H1 (cell line): ENCODE data around the gene CTNNA3. TPM values are rescaled to one million over a fixed set of nuclear protein-coding genes. Genes with fewer than 3 reads are reported as not detected.

Experiments
- TAF7 ChIP-seq: optimal IDR thresholded peaks from 2 replicates; pipeline ENCODE3; 2011; ENCODE audit warnings: low read depth, mild to moderate bottlenecking, inconsistent platforms, low read length, moderate library complexity, borderline replicate concordance
- polyA plus RNA-seq, 7 experiments: library from polyadenylated mRNA; depleted of rRNA in 3 of 7; stranded (reverse) in 5 of 7; unstranded in 2 of 7; fragments of >200 nt in 5 of 7; fragments of 200-250 nt in 2 of 7; gene quantifications; 1 replicate in 5 of 7; 2 replicates in 1 of 7; 4 replicates in 1 of 7; pipeline versions ENCODE4 v1.2.1 to v1.2.3, GENCODE V29; 2011 to 2013; ENCODE audit warnings: missing spikeins in 2 of 7, mixed read lengths in 2 of 7
- total RNA-seq: library from RNA; stranded (reverse); fragmentation: NEBNext Ultra II Directional; extraction: Animal tissue kit (Norgen Biotek cat#: 25700); gene quantifications from 2 replicates; pipeline ENCODE4 v1.2.1, GENCODE V29; 2021
- TF ChIP-seq, protein P1 (sequence below): fragments of 300-600 bp; sonication (generic); IDR thresholded peaks from 2 replicates; pipeline ENCODE4 v1.7.1; 2012; ENCODE audit warnings: low read length, moderate library complexity, mild to moderate bottlenecking, inconsistent platforms; ENCODE audit not compliant: insufficient replicate concordance

The CTNNA3 gene
- total and polyA plus RNA-seq, 2 of the 8 experiments (the other 6 are each of a cell fraction or from before 2014, with no cell fraction given) = 1.3 to 1.5 TPM

GRCh38 chr10:67705921-67706320 lies 9.9 kb upstream of the CTNNA3 start (continued):
- TF ChIP-seq, protein P1, sequence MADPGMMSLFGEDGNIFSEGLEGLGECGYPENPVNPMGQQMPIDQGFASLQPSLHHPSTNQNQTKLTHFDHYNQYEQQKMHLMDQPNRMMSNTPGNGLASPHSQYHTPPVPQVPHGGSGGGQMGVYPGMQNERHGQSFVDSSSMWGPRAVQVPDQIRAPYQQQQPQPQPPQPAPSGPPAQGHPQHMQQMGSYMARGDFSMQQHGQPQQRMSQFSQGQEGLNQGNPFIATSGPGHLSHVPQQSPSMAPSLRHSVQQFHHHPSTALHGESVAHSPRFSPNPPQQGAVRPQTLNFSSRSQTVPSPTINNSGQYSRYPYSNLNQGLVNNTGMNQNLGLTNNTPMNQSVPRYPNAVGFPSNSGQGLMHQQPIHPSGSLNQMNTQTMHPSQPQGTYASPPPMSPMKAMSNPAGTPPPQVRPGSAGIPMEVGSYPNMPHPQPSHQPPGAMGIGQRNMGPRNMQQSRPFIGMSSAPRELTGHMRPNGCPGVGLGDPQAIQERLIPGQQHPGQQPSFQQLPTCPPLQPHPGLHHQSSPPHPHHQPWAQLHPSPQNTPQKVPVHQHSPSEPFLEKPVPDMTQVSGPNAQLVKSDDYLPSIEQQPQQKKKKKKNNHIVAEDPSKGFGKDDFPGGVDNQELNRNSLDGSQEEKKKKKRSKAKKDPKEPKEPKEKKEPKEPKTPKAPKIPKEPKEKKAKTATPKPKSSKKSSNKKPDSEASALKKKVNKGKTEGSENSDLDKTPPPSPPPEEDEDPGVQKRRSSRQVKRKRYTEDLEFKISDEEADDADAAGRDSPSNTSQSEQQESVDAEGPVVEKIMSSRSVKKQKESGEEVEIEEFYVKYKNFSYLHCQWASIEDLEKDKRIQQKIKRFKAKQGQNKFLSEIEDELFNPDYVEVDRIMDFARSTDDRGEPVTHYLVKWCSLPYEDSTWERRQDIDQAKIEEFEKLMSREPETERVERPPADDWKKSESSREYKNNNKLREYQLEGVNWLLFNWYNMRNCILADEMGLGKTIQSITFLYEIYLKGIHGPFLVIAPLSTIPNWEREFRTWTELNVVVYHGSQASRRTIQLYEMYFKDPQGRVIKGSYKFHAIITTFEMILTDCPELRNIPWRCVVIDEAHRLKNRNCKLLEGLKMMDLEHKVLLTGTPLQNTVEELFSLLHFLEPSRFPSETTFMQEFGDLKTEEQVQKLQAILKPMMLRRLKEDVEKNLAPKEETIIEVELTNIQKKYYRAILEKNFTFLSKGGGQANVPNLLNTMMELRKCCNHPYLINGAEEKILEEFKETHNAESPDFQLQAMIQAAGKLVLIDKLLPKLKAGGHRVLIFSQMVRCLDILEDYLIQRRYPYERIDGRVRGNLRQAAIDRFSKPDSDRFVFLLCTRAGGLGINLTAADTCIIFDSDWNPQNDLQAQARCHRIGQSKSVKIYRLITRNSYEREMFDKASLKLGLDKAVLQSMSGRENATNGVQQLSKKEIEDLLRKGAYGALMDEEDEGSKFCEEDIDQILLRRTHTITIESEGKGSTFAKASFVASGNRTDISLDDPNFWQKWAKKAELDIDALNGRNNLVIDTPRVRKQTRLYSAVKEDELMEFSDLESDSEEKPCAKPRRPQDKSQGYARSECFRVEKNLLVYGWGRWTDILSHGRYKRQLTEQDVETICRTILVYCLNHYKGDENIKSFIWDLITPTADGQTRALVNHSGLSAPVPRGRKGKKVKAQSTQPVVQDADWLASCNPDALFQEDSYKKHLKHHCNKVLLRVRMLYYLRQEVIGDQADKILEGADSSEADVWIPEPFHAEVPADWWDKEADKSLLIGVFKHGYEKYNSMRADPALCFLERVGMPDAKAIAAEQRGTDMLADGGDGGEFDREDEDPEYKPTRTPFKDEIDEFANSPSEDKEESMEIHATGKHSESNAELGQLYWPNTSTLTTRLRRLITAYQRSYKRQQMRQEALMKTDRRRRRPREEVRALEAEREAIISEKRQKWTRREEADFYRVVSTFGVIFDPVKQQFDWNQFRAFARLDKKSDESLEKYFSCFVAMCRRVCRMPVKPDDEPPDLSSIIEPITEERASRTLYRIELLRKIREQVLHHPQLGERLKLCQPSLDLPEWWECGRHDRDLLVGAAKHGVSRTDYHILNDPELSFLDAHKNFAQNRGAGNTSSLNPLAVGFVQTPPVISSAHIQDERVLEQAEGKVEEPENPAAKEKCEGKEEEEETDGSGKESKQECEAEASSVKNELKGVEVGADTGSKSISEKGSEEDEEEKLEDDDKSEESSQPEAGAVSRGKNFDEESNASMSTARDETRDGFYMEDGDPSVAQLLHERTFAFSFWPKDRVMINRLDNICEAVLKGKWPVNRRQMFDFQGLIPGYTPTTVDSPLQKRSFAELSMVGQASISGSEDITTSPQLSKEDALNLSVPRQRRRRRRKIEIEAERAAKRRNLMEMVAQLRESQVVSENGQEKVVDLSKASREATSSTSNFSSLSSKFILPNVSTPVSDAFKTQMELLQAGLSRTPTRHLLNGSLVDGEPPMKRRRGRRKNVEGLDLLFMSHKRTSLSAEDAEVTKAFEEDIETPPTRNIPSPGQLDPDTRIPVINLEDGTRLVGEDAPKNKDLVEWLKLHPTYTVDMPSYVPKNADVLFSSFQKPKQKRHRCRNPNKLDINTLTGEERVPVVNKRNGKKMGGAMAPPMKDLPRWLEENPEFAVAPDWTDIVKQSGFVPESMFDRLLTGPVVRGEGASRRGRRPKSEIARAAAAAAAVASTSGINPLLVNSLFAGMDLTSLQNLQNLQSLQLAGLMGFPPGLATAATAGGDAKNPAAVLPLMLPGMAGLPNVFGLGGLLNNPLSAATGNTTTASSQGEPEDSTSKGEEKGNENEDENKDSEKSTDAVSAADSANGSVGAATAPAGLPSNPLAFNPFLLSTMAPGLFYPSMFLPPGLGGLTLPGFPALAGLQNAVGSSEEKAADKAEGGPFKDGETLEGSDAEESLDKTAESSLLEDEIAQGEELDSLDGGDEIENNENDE = no peak
- no peak for TF ChIP-seq TAF7
